ENCODE results near the gene COL18A1.
"Not testable (repeated sequence)": the region's sequence is repeated elsewhere in the genome, so short reads cannot be mapped to it uniquely, and the experiment has no call there.

- TF ChIP-seq POLR2AphosphoS5 (IDR thresholded peaks at IDR 0.05; ENCODE audit: low read depth, low read length); FOSL1 (IDR thresholded peaks at IDR 0.05; ENCODE audit: insufficient read depth, low read depth, low read length); SIN3A (conservative IDR thresholded peaks at IDR 0.05 in 1 of 2, IDR thresholded peaks at IDR 0.05 in 1 of 2; ENCODE audit: low read depth in 1 of 2, low read length in 2 of 2); POLR2A (IDR thresholded peaks at IDR 0.05; ENCODE audit: control extremely low read depth in 1 of 2, low read depth in 2 of 2, low read length in 2 of 2); JUN (IDR thresholded peaks at IDR 0.05; ENCODE audit: low read depth, low read length): not testable (repeated sequence)
- TF ChIP-seq, protein P1, sequence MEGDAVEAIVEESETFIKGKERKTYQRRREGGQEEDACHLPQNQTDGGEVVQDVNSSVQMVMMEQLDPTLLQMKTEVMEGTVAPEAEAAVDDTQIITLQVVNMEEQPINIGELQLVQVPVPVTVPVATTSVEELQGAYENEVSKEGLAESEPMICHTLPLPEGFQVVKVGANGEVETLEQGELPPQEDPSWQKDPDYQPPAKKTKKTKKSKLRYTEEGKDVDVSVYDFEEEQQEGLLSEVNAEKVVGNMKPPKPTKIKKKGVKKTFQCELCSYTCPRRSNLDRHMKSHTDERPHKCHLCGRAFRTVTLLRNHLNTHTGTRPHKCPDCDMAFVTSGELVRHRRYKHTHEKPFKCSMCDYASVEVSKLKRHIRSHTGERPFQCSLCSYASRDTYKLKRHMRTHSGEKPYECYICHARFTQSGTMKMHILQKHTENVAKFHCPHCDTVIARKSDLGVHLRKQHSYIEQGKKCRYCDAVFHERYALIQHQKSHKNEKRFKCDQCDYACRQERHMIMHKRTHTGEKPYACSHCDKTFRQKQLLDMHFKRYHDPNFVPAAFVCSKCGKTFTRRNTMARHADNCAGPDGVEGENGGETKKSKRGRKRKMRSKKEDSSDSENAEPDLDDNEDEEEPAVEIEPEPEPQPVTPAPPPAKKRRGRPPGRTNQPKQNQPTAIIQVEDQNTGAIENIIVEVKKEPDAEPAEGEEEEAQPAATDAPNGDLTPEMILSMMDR (IDR thresholded peaks at IDR 0.05; ENCODE audit: control extremely low read depth in 1 of 3, insufficient read depth in 1 of 3, low read depth in 1 of 3, low read length in 3 of 3): not testable (repeated sequence)
Observed at GRCh38 chr21:45437844-45438243, 32.9 kb downstream of the COL18A1 start.

Data from H1 (cell line).